ENCODE data around the gene GRIA3.

GRIA3 gene

DNA sequence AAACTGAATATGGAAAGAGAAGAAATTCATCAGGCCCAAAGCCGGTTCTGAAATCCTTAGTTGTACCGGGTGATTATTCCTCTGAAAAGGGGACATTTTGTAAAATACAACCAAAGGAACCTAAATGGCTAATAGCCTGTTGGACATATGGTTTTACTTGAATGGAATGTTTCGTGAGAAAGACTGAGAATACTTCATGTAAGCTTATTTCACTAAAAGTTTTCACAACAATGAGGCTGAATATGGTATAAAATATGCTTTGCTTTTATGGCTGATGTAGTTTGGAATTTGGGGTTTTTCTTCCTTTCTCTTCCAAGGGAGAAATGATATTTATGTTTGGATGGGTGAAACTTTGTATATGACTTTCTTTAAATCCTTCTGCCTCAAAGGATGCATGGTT, 2.7 kb downstream of the GRIA3 start:
- no peaks in the 10 kb centered on the region for H3K9me2 ChIP-seq (ENCODE audit: low read depth, low read length)
- no peaks in the 10 kb centered on the region for H3K36me3 ChIP-seq (ENCODE audit: insufficient read depth, low read length)
- no peaks in the 10 kb centered on the region for H3K27me3 ChIP-seq (ENCODE audit: insufficient read depth, low read length)
- no peak for TF ChIP-seq CTCF (IDR thresholded peaks at IDR 0.05; ENCODE audit: low read length)
- TF ChIP-seq EZH2 (IDR thresholded peaks at IDR 0.05; ENCODE audit: borderline replicate concordance, low read length), result no peak
- no peak overlapping the region for H3K9ac ChIP-seq (ENCODE audit: low read length)
- H3K4me1 ChIP-seq (ENCODE audit: insufficient read depth, low read length, severe bottlenecking), result no peaks in the 10 kb centered on the region
- H2AFZ ChIP-seq (ENCODE audit: low read length), result no peak overlapping the region
- no peak overlapping the region for H3K27ac ChIP-seq (ENCODE audit: low read depth, low read length, poor library complexity, severe bottlenecking)
- no peaks in the 10 kb centered on the region for H3K9me3 ChIP-seq (ENCODE audit: low read length)
- H3F3A ChIP-seq (ENCODE audit: insufficient read depth, low read length), result no peaks in the 10 kb centered on the region
- H4K20me1 ChIP-seq (ENCODE audit: insufficient read depth, low read length), result no peaks in the 10 kb centered on the region
- H3K4me2 ChIP-seq (ENCODE audit: low read length), result no peak overlapping the region
- H3K79me2 ChIP-seq (ENCODE audit: insufficient read depth, low read length), result no peaks in the 10 kb centered on the region
- H3K4me3 ChIP-seq (ENCODE audit: low read depth, low read length, poor library complexity, severe bottlenecking), result no peak overlapping the region

DNA sequence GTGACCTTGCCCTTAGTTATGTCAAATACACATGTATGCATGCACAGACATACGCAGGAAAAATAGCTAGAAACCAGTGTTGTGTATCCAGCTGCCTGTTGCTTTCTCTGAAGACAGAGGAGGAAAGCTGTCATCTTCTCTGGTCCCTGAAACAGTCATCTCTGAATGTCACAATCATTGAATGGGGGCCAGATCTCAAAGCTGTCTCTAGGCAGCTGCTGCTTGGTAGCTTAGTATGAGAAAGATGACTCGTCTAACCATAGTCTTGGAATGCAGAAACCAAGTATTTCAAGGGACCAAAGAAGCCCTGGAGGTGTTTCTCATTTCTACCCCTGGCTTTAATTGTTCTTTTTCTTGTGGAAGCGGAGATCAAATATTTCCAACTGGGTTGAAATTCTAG, 4.0 kb downstream of the GRIA3 start:
- no peaks in the 10 kb centered on the region for H3K79me2 ChIP-seq (ENCODE audit: insufficient read depth, low read length)
- H2AFZ ChIP-seq (ENCODE audit: low read length), result no peak overlapping the region
- H3K9me2 ChIP-seq (ENCODE audit: low read depth, low read length), result no peaks in the 10 kb centered on the region
- no peaks in the 10 kb centered on the region for H3K9me3 ChIP-seq (ENCODE audit: low read length)
- H3F3A ChIP-seq (ENCODE audit: insufficient read depth, low read length), result no peaks in the 10 kb centered on the region
- no peaks in the 10 kb centered on the region for H3K4me1 ChIP-seq (ENCODE audit: insufficient read depth, low read length, severe bottlenecking)
- H3K36me3 ChIP-seq (ENCODE audit: insufficient read depth, low read length), result no peaks in the 10 kb centered on the region
- no peak overlapping the region for H3K27ac ChIP-seq (ENCODE audit: low read depth, low read length, poor library complexity, severe bottlenecking)
- no peaks in the 10 kb centered on the region for H4K20me1 ChIP-seq (ENCODE audit: insufficient read depth, low read length)
- H3K4me2 ChIP-seq (ENCODE audit: low read length), result no peak overlapping the region
- TF ChIP-seq CTCF (IDR thresholded peaks at IDR 0.05; ENCODE audit: low read length) (no peak), EZH2 (IDR thresholded peaks at IDR 0.05; ENCODE audit: borderline replicate concordance, low read length) (no peak)
- no peak overlapping the region for H3K9ac ChIP-seq (ENCODE audit: low read length)
- no peaks in the 10 kb centered on the region for H3K27me3 ChIP-seq (ENCODE audit: insufficient read depth, low read length)
- H3K4me3 ChIP-seq (ENCODE audit: low read depth, low read length, poor library complexity, severe bottlenecking), result no peak overlapping the region

DNA sequence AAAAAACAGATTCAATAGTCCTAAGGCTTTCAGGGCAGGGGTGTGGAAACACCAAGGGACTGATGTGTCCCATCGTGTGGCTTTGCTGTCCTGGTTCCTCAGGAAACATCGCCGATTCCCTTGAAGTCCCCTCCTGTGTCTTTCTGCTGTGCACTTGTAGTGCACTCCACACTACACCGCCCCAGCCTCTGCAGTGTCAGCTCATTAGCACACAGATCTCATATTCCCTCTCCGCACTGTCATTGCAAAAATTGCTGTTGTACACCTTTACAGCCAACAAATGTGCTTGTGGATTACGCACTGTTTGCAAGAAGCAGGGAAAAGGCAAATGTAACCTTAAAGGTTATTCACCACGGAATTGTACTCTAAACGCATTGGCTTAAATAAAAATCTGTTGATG, 5.3 kb downstream of the GRIA3 start:
- H3K27me3 ChIP-seq (ENCODE audit: insufficient read depth, low read length), result no peaks in the 10 kb centered on the region
- H3K27ac ChIP-seq (ENCODE audit: low read depth, low read length, poor library complexity, severe bottlenecking), result no peak overlapping the region

More for the DNA sequence above, 5.3 kb downstream of the GRIA3 start:
- H3K4me1 ChIP-seq (ENCODE audit: insufficient read depth, low read length, severe bottlenecking), result no peaks in the 10 kb centered on the region
- H3K36me3 ChIP-seq (ENCODE audit: insufficient read depth, low read length), result no peaks in the 10 kb centered on the region
- H4K20me1 ChIP-seq (ENCODE audit: insufficient read depth, low read length), result no peaks in the 10 kb centered on the region
- H3K4me3 ChIP-seq (ENCODE audit: low read depth, low read length, poor library complexity, severe bottlenecking), result no peak overlapping the region
- H3F3A ChIP-seq (ENCODE audit: insufficient read depth, low read length), result no peaks in the 10 kb centered on the region
- no peak overlapping the region for H3K9ac ChIP-seq (ENCODE audit: low read length)
- no peak overlapping the region for H3K4me2 ChIP-seq (ENCODE audit: low read length)
- no peaks in the 10 kb centered on the region for H3K9me3 ChIP-seq (ENCODE audit: low read length)
- H2AFZ ChIP-seq (ENCODE audit: low read length), result no peak overlapping the region
- H3K79me2 ChIP-seq (ENCODE audit: insufficient read depth, low read length), result no peaks in the 10 kb centered on the region
- TF ChIP-seq CTCF (IDR thresholded peaks at IDR 0.05; ENCODE audit: low read length) (no peak), EZH2 (IDR thresholded peaks at IDR 0.05; ENCODE audit: borderline replicate concordance, low read length) (no peak)
- no peaks in the 10 kb centered on the region for H3K9me2 ChIP-seq (ENCODE audit: low read depth, low read length)
